GM23338 (cell line): ENCODE measurements around the gene ADAMTS13. TPM values are rescaled to one million over a fixed set of nuclear protein-coding genes. Genes with fewer than 3 reads are reported as not detected.

ENCODE experiments used
- CTCF ChIP-seq, 2 experiments: fragments of 200-600 bp in 1 of 2; sonication (generic) in 1 of 2; conservative IDR thresholded peaks; 2 replicates each; pipeline versions ENCODE4 v1.5.1 to v1.6.1; 2016 to 2017; ENCODE audit warnings: antibody characterized with exemption in 2 of 2, low read depth in 2 of 2, mild to moderate bottlenecking in 2 of 2, moderate library complexity in 1 of 2
- EZH2phosphoT487 ChIP-seq: fragments of 200-600 bp; sonication (generic); IDR thresholded peaks from one replicate; pipeline ENCODE4 v1.8.1; 2018; ENCODE audit warnings: antibody characterized with exemption; ENCODE audit not compliant: unreplicated experiment
- POLR2AphosphoS5 ChIP-seq: IDR thresholded peaks from 2 replicates; pipeline ENCODE4 v1.6.1; 2016; ENCODE audit warnings: antibody characterized with exemption, low read depth
- REST ChIP-seq: IDR thresholded peaks from one replicate; pipeline ENCODE4 v1.6.1; 2018; ENCODE audit warnings: antibody characterized with exemption; ENCODE audit not compliant: unreplicated experiment
- STAT1 ChIP-seq: IDR thresholded peaks from one replicate; pipeline ENCODE4 v1.6.1; 2016; ENCODE audit warnings: antibody characterized with exemption; ENCODE audit not compliant: unreplicated experiment
- ZNF331 ChIP-seq: fragments of 250-450 bp; sonication (Bioruptor Pico); IDR thresholded peaks from 2 replicates; pipeline ENCODE4 v1.5.0; 2020; ENCODE audit warnings: low read depth, mild to moderate bottlenecking, moderate library complexity
- polyA plus RNA-seq: library from polyadenylated mRNA; unstranded; fragments of >200 nt; fragmentation: Nextera tagmentation; extraction: Ambion mirVana; gene quantifications from 2 replicates; pipeline ENCODE4 v1.2.1, GENCODE V29; 2016
- total RNA-seq: library from RNA; depleted of rRNA; stranded (reverse); fragments of >200 nt; shearing (Covaris generic); gene quantifications from 2 replicates; pipeline ENCODE4 v1.2.3, GENCODE V29; 2014
- TF ChIP-seq, protein P1 (sequence below): fragments of 250-450 bp; sonication (Bioruptor Pico); IDR thresholded peaks from 2 replicates; pipeline ENCODE4 v1.5.0; 2020; ENCODE audit warnings: mild to moderate bottlenecking, moderate library complexity

Gene ADAMTS13
- total and polyA plus RNA-seq, 2 experiments from 2014 or later: 6.0 TPM

DNA sequence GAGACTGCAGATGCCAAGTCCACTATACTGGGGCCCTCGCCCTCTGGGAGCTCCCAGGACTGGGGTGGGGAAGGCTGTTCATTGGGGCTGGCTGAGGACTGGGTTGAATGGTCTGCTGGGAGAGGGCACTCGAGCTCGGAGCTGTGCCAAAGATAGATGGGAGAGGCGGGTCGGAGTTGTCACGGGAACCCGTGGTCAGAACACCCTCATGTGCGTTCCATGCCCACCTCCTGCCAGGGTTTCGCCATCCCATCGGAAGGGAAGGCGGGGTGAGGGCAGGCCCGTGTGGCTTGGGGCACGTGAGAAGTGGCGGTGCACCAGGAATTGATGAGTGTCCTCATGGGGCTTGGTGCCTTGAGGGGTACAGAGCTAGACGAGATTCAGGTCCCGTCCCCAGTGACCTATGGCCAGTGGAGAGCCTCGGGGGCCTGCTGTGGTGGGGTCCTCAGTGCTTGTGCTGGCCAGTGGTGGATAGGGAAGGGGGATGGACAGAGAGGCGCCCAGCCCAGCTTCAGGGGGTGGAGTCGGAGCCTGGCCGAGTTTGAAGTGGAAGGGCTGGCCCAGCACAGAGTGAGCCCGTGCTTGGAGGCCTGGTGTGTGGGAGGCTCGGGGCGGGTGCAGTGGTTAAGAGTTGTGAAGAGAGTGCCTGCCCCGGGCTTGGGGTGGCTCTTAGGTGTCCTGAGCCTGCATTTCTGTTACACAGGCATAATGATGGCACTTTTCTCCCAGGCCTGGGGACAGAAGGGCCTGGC is 41.9 kb downstream of the ADAMTS13 start (continued):
- TF ChIP-seq, protein P1, sequence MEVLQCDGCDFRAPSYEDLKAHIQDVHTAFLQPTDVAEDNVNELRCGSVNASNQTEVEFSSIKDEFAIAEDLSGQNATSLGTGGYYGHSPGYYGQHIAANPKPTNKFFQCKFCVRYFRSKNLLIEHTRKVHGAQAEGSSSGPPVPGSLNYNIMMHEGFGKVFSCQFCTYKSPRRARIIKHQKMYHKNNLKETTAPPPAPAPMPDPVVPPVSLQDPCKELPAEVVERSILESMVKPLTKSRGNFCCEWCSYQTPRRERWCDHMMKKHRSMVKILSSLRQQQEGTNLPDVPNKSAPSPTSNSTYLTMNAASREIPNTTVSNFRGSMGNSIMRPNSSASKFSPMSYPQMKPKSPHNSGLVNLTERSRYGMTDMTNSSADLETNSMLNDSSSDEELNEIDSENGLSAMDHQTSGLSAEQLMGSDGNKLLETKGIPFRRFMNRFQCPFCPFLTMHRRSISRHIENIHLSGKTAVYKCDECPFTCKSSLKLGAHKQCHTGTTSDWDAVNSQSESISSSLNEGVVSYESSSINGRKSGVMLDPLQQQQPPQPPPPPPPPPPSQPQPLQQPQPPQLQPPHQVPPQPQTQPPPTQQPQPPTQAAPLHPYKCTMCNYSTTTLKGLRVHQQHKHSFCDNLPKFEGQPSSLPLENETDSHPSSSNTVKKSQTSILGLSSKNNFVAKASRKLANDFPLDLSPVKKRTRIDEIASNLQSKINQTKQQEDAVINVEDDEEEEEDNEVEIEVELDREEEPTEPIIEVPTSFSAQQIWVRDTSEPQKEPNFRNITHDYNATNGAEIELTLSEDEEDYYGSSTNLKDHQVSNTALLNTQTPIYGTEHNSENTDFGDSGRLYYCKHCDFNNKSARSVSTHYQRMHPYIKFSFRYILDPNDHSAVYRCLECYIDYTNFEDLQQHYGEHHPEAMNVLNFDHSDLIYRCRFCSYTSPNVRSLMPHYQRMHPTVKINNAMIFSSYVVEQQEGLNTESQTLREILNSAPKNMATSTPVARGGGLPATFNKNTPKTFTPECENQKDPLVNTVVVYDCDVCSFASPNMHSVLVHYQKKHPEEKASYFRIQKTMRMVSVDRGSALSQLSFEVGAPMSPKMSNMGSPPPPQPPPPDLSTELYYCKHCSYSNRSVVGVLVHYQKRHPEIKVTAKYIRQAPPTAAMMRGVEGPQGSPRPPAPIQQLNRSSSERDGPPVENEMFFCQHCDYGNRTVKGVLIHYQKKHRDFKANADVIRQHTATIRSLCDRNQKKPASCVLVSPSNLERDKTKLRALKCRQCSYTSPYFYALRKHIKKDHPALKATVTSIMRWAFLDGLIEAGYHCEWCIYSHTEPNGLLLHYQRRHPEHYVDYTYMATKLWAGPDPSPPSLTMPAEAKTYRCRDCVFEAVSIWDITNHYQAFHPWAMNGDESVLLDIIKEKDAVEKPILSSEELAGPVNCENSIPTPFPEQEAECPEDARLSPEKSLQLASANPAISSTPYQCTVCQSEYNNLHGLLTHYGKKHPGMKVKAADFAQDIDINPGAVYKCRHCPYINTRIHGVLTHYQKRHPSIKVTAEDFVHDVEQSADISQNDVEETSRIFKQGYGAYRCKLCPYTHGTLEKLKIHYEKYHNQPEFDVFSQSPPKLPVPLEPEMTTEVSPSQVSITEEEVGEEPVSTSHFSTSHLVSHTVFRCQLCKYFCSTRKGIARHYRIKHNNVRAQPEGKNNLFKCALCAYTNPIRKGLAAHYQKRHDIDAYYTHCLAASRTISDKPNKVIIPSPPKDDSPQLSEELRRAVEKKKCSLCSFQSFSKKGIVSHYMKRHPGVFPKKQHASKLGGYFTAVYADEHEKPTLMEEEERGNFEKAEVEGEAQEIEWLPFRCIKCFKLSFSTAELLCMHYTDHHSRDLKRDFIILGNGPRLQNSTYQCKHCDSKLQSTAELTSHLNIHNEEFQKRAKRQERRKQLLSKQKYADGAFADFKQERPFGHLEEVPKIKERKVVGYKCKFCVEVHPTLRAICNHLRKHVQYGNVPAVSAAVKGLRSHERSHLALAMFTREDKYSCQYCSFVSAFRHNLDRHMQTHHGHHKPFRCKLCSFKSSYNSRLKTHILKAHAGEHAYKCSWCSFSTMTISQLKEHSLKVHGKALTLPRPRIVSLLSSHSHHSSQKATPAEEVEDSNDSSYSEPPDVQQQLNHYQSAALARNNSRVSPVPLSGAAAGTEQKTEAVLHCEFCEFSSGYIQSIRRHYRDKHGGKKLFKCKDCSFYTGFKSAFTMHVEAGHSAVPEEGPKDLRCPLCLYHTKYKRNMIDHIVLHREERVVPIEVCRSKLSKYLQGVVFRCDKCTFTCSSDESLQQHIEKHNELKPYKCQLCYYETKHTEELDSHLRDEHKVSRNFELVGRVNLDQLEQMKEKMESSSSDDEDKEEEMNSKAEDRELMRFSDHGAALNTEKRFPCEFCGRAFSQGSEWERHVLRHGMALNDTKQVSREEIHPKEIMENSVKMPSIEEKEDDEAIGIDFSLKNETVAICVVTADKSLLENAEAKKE (CRISPR knock-in tag): no peak
- TF ChIP-seq CTCF (conservative IDR thresholded peaks at IDR 0.05; ENCODE audit: low read depth in 2 of 2) (no peak), STAT1 (no peak), EZH2phosphoT487 (no peak), POLR2AphosphoS5 (no peak), ZNF331 (CRISPR knock-in tag) (no peak), REST (no peak)
